Natural killer cell (primary cell): ENCODE measurements around the gene EDARADD. TPM values are rescaled to one million over a fixed set of nuclear protein-coding genes. Genes with fewer than 3 reads are reported as not detected.

Source experiments
- ATAC-seq, 3 donors: fragments of 150-1000 bp in 2 of 3; fragments of 200-7000 bp in 1 of 3; cut with Tn5 transposase; 1 replicate in 1 of 3; 2 replicates in 2 of 3; pipeline ENCODE4 v1.10.0; 2021; ENCODE audit warnings: mild to moderate bottlenecking in 2 of 3, moderate library complexity in 2 of 3
- DNase-seq, 2 donors: peaks; one replicate each; pipeline versions ENCODE4 v3.0.0 to v3.0.0-alpha.2; 2013 to 2021; ENCODE audit warnings: mixed read lengths in 1 of 2
- H3K27ac ChIP-seq: one replicate; pipeline ENCODE4 v1.5.1; 2013; ENCODE audit warnings: mild to moderate bottlenecking, low read length
- H3K27me3 ChIP-seq: one replicate; pipeline ENCODE4 v1.6.1; 2013; ENCODE audit warnings: low read length; ENCODE audit not compliant: control insufficient read depth, insufficient read depth
- H3K36me3 ChIP-seq: one replicate; pipeline ENCODE4 v1.6.1; 2013; ENCODE audit warnings: low read length; ENCODE audit not compliant: control insufficient read depth, insufficient read depth
- H3K4me1 ChIP-seq: one replicate; pipeline ENCODE4 v1.6.1; 2013; ENCODE audit warnings: low read length; ENCODE audit not compliant: control insufficient read depth, insufficient read depth
- H3K4me3 ChIP-seq: one replicate; pipeline ENCODE4 v1.5.1; 2013; ENCODE audit warnings: low read length
- H3K9me3 ChIP-seq: one replicate; pipeline ENCODE4 v1.6.1; 2013; ENCODE audit warnings: low read length; ENCODE audit not compliant: control insufficient read depth, insufficient read depth
- H3K27ac Mint-ChIP-seq, 2 donors: one replicate each; pipeline ENCODE4 v1.8.0; 2022; ENCODE audit warnings: mild to moderate bottlenecking in 2 of 2, mixed read lengths in 2 of 2, moderate library complexity in 1 of 2
- H3K27me3 Mint-ChIP-seq, 2 donors: one replicate each; pipeline ENCODE4 v1.8.0; 2022; ENCODE audit warnings: low read depth in 2 of 2, mixed read lengths in 2 of 2
- H3K36me3 Mint-ChIP-seq: one replicate; pipeline ENCODE4 v1.8.0; 2022; ENCODE audit warnings: mixed read lengths
- H3K4me1 Mint-ChIP-seq, 2 donors: one replicate each; pipeline ENCODE4 v1.8.0; 2022; ENCODE audit warnings: mixed read lengths in 2 of 2
- H3K4me3 Mint-ChIP-seq: one replicate; pipeline ENCODE4 v1.8.0; 2022; ENCODE audit warnings: mild to moderate bottlenecking, moderate library complexity, mixed read lengths
- H3K9me3 Mint-ChIP-seq, 2 donors: one replicate each; pipeline ENCODE4 v1.8.0; 2022; ENCODE audit warnings: mixed read lengths in 2 of 2
- CTCF ChIP-seq: fragments of 200-600 bp; IDR thresholded peaks from one replicate; pipeline ENCODE4 v1.8.0; 2022; ENCODE audit warnings: antibody characterized with exemption
- WGBS: methylation state at CpG from one replicate; pipeline ENCODE4 v1.1.7; 2013; ENCODE audit warnings: missing lambda C conversion rate; ENCODE audit not compliant: insufficient coverage; 5-methylcytosine and 5-hydroxymethylcytosine counted together
- intact Hi-C: fragments of 100-400 bp; cut with micrococcal nuclease; formaldehyde crosslinking; loops from one replicate; pipeline ENCODE4 v1.14.2; 2022
- total RNA-seq, 4 donors: library from RNA; stranded (reverse); fragments of 120-200 nt in 1 of 4; gene quantifications; one replicate each; pipeline versions ENCODE4 v1.2.3 to v1.2.4, GENCODE V29; 2013 to 2022

Gene EDARADD
- total RNA-seq, 3 donors from 2014 or later (not counting 1 experiment from before 2014, with no cell fraction given), result 2.0 to 5.4 (median 2.6) TPM

GRCh38 chr1:236534151-236534651, 140.1 kb downstream of the EDARADD start:
- Histone ChIP-seq H3K4me1 (no peaks in the 10 kb centered on the region), H3K9me3 (no peaks in the 10 kb centered on the region), H3K27me3 (no peaks in the 10 kb centered on the region), H3K27ac (no peak overlapping the region), H3K36me3 (peaks cover 27% of the 10 kb centered on the region), H3K4me3 (no peak overlapping the region)
- H3K4me1 Mint-ChIP-seq, result peaks cover 27 to 32% of the 10 kb centered on the region in 2 donors
- H3K9me3 Mint-ChIP-seq, result no peaks in the 10 kb centered on the region
- H3K27me3 Mint-ChIP-seq, result no peaks in the 10 kb centered on the region
- peaks cover 7% of the 10 kb centered on the region for H3K36me3 Mint-ChIP-seq
- intact Hi-C loops, result no loop called here
- ATAC-seq (no peak), DNase-seq (peak in 1 of 2 donors; percentile 34)
- WGBS, result 63% methylated on average over 4 of the region's 4 CpGs
- H3K4me3 Mint-ChIP-seq, result no peak overlapping the region
- no peak for TF ChIP-seq CTCF
- H3K27ac Mint-ChIP-seq, result peak overlapping the region in 1 of 2 donors; percentile 30

Other genes with a start within 250 kb of the EDARADD start
- gene ERO1B, start 112.3 kb upstream of the EDARADD start, total RNA-seq, result 10 to 100 TPM; 14.7 to 17.8 (median 16.5) TPM
- 100 to 1,000 TPM in 2 of 3 donors, 10 to 100 TPM in 1; 90.5 to 129 (median 114) TPM for gene LGALS8, start 129.7 kb downstream of the EDARADD start, total RNA-seq
- gene HEATR1, start 210.2 kb downstream of the EDARADD start, total RNA-seq, result 10 to 100 TPM; 29.0 to 43.0 (median 35.3) TPM